ENCODE results near the gene WFDC1.

Gene WFDC1

GRCh38 chr16:84295203-84295860, 654 bp downstream of the WFDC1 start:
- Histone ChIP-seq H3K4me3 (peak overlapping the region in 2 of 7 experiments; percentile 6 to 17), H3K27ac (peak overlapping the region in 2 of 21 experiments; percentile 8 to 34)

- no peak overlapping the region for H3K27ac ChIP-seq
Observed at GRCh38 chr16:84298376-84298899, 3.8 kb downstream of the WFDC1 start.

GRCh38 chr16:84299734-84300440, 5.2 kb downstream of the WFDC1 start:
- no peak overlapping the region for H3K4me3 ChIP-seq

More at GRCh38 chr16:84298376-84298899, 3.8 kb downstream of the WFDC1 start:
- H3K4me3 ChIP-seq, result no peak overlapping the region

GRCh38 chr16:84302111-84302954, 7.7 kb downstream of the WFDC1 start:
- Histone ChIP-seq H3K4me3 (no peak overlapping the region), H3K27ac (peak overlapping the region in 8 of 21 experiments; percentile 2 to 71 (median 35))

More at GRCh38 chr16:84299734-84300440, 5.2 kb downstream of the WFDC1 start:
- peak overlapping the region in 1 of 21 experiments; percentile 60 for H3K27ac ChIP-seq

GRCh38 chr16:84303023-84303422, 8.3 kb downstream of the WFDC1 start:
- no peak overlapping the region for H3K4me3 ChIP-seq
- H3K27ac ChIP-seq, result peak overlapping the region in 5 of 21 experiments; percentile 2 to 49 (median 31)

GRCh38 chr16:84303516-84303915, 8.8 kb downstream of the WFDC1 start:
- Histone ChIP-seq H3K27ac (peak overlapping the region in 7 of 21 experiments; percentile 3 to 43 (median 19)), H3K4me3 (no peak overlapping the region)

GRCh38 chr16:84306564-84306963, 11.9 kb downstream of the WFDC1 start:
- Histone ChIP-seq H3K4me3 (no peak overlapping the region), H3K27ac (no peak overlapping the region)

GRCh38 chr16:84307209-84307954, 12.7 kb downstream of the WFDC1 start:
- no peak overlapping the region for H3K4me3 ChIP-seq
- H3K27ac ChIP-seq, result no peak overlapping the region

- no peak overlapping the region for H3K27ac ChIP-seq
- H3K4me3 ChIP-seq, result no peak overlapping the region
Observed at GRCh38 chr16:84308120-84308519, 13.4 kb downstream of the WFDC1 start.

GRCh38 chr16:84310642-84311041, 16.0 kb downstream of the WFDC1 start:
- Histone ChIP-seq H3K27ac (no peak overlapping the region), H3K4me3 (no peak overlapping the region)

- Histone ChIP-seq H3K27ac (no peak overlapping the region), H3K4me3 (no peak overlapping the region)
Observed at GRCh38 chr16:84312783-84313382, 18.2 kb downstream of the WFDC1 start.

GRCh38 chr16:84313921-84314320, 19.2 kb downstream of the WFDC1 start:
- Histone ChIP-seq H3K27ac (no peak overlapping the region), H3K4me3 (no peak overlapping the region)

- Histone ChIP-seq H3K4me3 (no peak overlapping the region), H3K27ac (no peak overlapping the region)
Observed at GRCh38 chr16:84314373-84314772, 19.7 kb downstream of the WFDC1 start.

- Histone ChIP-seq H3K27ac (no peak overlapping the region), H3K4me3 (no peak overlapping the region)
Observed at GRCh38 chr16:84314814-84315213, 20.1 kb downstream of the WFDC1 start.

GRCh38 chr16:84315422-84315821, 20.7 kb downstream of the WFDC1 start:
- Histone ChIP-seq H3K27ac (no peak overlapping the region), H3K4me3 (no peak overlapping the region)

GRCh38 chr16:84318091-84318975, 23.7 kb downstream of the WFDC1 start:
- Histone ChIP-seq H3K27ac (no peak overlapping the region), H3K4me3 (no peak overlapping the region)

GRCh38 chr16:84319146-84319760, 24.6 kb downstream of the WFDC1 start:
- H3K4me3 ChIP-seq, result no peak overlapping the region
- no peak overlapping the region for H3K27ac ChIP-seq

GRCh38 chr16:84320511-84320910, 25.8 kb downstream of the WFDC1 start:
- Histone ChIP-seq H3K27ac (no peak overlapping the region), H3K4me3 (no peak overlapping the region)
